DMS 273 (cell line): ENCODE measurements around the gene LTV1.
A peak's percentile ranks its signal among the peaks of the same experiment; 100 is the strongest.
"Not testable (repeated sequence)": the region's sequence is repeated elsewhere in the genome, so short reads cannot be mapped to it uniquely, and the experiment has no call there.

Experiments used
- DNase-seq: peaks from one replicate; lab custom pipeline; 2025; ENCODE audit not compliant: unreplicated experiment; lab: John Stamatoyannopoulos, UW

LTV1 gene

DNA sequence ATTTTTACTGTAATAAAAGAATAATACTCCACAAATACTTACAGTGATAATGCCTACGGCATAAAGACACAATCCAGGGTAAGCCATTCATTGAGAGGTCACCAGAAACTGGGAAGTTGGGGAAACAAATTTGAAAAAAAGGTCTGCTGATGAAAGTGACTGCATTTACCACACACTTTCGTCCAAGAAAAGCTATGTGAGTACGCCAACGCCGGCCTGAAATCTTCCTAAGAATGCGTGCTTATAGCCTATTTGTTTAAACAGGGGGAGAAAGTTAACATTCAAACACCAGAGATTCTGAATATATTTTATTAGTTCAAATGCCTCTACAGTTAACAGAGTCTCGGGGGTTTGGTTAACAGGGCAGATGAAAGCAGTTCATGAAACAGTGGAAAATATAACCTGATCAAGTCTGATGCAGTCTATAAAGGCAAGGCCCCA is 657 bp upstream of the LTV1 start:
- DNase-seq, result no peak

DNA sequence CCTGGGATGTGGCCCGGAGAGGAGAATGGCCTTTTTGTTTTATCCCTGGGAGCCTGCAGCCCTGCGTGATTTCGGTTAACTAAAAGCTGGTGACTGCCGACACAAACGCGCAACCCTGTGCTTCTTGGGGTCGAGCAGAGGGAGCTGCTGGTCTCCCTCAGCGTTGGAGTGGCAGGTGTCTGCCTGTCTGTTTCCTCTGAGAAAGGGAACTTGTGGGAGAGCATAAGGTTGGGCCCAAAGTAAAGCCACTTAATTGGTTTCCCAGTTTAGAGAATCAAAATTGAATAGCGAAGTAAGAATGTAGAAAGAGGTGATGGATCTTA is 500 bp downstream of the LTV1 start:
- DNase-seq, result peak; percentile 66

DNA sequence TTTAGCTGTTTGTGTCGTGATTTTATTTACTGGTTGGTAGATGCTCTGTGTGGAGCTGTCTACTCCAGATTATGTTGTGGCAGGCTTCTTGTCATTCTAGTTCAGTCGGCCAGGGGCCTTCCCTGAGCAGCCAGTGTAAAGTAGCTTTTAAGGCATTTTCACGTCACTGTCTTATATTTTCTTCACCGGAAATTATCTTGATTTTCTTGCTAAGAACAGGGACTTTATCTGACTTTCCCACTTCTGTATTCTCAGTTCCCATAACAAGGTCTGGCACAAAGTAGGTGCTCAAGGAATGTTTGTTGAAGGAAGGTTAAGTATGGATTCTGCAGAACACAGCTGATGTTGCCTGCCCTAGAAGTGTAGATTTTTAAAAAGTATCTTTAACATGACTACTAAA is 868 bp downstream of the LTV1 start:
- peak; percentile 40 for DNase-seq

DNA sequence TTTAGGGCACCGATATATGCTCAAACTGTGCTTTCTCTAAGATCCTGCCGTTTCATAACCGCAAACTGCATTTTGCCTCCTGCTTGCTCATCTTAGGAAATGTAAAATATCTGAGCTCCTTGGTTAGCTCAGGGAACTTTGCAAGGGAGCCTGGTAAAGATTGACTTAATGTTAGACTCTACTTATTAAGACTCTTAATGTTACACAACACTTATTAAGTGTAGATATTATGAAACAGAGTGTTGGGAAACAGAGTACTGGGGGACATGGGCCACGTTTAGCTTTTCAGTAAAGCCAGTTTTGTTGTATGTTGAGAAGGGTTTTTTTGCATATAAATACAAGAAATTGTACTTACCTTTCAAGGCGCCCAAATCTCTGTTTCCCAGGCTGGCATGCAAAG is 1.9 kb downstream of the LTV1 start:
- DNase-seq, result no peak

DNA sequence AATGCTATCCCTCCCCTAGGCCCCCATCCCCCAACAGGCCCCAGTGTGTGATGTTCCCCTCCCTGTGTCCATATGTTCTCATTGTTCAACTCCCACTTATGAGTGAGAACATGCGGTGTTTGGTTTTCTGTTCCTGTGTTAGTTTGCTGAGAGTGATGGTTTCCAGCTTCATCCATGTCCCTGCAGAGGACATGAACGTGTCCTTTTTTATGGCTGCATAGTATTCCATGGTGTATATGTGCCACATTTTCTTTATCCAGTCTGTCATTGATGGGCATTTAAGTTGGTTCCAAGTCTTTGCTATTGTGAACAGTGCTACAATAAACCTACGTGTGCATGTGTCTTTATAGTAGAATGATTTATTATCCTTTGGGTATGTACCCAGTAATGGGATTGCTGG is 8.6 kb downstream of the LTV1 start:
- not testable (repeated sequence) for DNase-seq

DNA sequence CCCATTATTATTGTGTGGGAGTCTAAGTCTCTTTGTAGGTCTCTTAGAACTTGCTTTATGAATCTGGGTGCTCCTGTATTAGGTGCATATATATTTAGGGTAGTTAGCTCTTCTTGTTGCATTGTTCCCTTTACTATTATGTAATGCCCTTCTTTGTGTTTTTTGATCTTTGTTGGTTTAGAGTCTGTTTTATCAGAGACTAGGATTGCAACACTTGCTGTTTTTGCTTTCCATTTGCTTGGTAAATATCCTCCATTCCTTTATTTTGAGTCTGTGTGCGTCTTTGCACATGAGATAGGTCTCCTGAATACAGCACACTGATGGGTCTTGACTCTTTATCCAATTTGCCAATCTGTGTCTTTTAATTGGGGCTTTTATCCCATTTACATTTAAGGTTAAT is 11.9 kb downstream of the LTV1 start:
- DNase-seq, result not testable (repeated sequence)

DNA sequence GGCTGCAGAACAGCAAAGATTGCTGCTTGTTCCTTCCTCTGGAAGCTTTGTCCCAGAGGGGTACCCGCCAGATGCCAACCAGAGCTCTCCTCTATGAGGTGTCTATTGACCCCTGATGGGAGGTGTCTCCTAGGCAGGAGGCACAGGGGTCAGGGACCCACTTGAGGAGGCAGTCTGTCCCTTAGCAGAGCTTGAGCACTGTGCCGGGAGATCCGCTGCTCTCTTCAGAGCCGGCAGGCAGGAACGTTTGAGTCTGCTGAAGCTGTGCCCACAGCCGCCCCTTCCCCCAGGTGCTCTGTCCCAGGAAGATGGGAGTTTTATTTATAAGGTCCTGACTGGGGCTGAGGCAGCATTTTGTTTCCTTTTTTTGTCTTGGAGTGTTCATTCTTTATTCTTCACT is 13.6 kb downstream of the LTV1 start:
- DNase-seq, result not testable (repeated sequence)

DNA sequence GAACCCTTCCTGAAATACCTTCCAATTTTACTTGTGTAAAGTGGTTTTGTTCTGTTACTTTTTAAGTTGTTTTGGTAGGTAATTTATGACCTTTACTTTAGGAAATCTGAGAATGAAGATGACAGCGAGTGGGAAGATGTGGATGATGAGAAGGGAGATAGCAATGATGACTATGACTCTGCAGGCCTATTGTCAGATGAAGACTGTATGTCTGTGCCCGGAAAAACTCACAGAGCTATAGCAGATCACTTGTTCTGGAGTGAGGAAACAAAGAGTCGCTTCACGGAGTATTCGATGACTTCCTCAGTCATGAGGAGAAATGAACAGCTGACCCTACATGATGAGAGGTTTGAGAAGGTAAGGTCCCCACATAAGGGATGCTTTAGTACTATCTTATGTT is 14.5 kb downstream of the LTV1 start:
- DNase-seq, result no peak

DNA sequence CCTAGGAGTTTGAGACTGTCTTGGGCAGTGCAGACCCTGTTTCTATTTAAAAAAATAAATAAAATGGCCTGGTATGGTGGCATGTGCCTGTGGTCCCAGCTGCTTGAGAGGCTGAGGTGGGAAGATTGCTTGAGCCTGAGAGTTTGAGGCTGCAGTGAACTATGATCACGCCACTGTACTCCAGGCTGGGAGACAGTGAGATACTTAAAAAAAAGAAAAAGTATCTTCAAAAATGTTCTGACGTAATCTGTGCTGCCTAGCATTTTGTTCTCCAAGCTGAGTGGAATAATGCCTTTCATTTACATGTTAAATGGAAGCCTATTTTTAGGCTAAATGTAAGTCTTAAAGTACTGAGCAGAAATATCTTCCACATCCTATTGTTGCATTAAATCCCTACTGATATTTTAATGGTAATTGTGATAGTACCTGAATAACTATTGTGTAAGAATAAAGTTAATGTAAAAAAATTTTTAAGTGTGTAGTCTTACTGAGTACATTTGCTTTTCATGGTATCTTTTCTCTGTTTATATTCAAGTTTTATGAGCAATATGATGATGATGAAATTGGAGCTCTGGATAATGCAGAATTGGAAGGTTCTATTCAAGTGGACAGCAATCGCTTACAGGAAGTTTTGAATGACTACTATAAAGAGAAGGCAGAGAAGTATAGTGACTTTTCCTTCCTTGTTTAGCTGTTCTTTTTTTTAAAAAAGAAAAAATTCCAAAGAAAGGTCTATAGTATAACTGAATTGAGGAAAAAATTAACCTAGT is 16.9 kb downstream of the LTV1 start:
- no peak for DNase-seq

DNA sequence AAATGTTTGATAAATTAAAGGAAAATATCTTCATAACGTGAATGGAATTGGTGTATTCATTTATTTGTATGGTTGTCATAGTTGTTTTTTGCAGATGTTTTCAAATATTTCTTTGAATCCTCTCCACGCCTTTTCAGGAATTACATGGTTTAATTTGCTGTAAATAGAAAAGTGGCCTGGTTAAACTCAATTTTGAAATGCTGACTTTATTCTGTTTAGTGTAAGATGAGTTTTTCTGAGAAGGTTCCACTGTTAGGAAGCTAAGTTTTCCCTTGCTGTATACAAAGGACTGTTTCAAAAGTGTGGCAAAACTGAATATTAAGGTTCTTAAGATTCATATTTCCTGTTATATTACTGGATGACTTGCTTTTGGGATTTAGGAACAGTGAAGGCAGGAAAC is 20.6 kb downstream of the LTV1 start:
- no peak for DNase-seq

DNA sequence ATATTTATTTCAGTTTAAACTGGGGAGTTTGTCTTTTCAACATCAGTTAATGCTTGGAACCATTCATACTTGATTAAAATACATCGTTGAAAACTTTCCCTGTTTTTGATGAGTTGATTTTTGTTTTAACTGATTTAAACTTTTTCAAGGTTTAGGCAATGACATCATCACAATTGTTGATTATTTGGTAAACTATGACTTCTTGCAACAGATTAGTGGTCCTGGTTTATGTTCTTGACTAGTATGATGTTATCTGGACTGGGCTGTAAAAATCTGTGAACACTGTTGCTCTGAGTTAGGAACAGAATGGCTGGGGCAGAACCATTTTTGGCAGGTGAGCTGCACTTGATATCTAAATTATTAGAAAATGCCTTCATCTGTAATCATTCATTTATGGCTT is 21.1 kb downstream of the LTV1 start, which contains the start of gene ZC2HC1B:
Gene ZC2HC1B (plus strand): TSS at position 241 of the 400 bp plus-strand sequence. CDS start 66 bp downstream, at position 307.
- DNase-seq, result no peak

DNA sequence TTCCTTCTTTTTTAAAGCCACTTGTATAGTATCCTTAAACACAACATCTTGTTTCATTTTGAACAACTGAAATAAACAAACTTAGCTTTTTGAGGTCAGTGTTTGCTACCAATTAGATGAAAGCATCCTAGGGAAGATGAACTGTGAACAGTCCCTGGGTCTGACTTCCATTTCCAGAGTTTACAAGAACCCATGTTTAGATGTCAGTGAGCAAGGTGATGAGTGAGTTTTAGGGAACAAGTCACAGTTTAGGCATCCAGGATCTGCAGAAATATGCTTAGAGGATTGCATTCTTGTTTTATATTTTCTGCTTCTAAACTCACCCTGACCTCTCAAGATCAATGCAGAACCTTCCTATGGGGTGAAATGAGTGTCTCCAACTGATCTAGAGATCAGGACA is 24.1 kb downstream of the LTV1 start:
- DNase-seq, result no peak

DNA sequence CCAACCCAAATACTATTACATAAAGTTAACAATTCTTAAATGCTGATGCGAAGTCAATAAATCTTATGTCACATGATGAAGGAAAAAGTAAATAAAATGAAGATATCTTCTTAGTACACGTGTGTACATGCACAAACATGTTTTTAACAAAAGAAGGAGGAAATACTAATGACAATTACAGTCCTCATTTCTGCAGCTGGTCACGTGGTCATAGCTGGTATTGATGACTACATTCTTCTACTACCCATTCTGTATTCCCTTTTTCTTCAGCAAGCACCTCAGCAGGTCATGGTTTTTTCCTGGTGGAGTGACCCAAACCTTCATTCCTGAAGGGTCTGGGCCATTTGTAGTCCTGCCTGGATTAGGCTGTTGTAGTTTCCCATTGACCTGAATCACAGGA is 25.7 kb downstream of the LTV1 start:
- not testable (repeated sequence) for DNase-seq

DNA sequence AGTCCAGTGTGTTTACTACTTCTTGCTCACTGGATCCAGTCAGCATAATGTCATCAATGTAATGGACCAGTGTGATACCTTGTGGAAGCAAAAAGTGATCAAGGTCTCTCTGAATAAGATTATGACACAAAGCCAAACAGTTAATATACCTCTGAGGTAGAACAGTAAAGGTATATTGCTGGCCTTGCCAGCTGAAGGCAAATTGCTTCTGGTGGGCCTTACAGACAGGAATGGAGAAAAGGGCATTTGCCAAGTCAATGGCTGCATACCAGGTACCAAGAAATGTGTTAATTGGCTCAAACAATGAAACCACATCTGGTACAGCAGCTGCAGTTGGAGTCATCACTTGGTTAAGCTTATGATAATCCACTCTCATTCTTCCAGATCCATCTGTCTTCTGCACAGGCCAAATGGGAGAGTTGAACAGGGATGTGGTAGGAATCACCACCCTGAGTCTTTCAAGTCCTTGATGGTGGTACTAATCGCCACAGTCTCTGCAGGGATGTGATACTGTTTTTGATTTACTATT is 28.1 kb downstream of the LTV1 start:
- peak; percentile 43 for DNase-seq

DNA sequence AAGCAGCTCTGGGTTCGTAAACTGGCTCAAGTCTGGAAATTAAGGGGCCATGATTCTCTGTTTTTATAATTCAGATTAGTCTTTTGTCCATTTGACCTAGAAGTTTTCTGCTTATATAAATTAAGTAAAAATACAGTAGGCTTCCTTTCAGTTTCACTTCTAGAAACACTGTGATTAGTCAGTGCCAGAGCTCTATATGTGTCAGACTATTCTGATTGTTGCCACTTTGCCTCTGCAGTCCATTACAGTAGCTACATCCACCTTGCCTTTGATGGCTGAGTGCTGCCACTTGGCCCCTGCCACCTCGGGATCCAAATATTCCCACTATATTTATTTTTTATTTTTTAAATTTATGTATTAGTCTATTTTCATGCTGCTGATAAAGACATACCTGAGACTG is 29.1 kb downstream of the LTV1 start:
- no peak for DNase-seq

DNA sequence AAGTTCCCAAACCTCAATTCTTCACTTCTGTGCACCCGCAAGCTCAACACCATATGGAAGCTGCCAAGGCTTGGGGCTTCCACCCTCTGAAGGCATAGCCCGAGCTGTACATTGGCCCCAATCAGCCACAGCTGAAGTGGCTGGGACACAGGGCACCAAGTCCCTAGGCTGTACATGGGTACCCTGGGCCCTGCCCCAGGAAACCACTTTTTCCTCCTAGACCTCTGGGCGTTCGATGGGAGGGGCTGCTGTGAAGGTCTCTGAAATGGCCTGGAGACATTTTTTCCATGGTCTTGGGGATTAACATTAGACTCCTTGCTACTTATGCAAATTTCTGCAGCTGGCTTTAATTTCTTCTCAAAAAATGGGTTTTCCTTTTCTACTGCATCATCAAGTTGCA is 30.5 kb downstream of the LTV1 start:
- DNase-seq, result not testable (repeated sequence)

DNA sequence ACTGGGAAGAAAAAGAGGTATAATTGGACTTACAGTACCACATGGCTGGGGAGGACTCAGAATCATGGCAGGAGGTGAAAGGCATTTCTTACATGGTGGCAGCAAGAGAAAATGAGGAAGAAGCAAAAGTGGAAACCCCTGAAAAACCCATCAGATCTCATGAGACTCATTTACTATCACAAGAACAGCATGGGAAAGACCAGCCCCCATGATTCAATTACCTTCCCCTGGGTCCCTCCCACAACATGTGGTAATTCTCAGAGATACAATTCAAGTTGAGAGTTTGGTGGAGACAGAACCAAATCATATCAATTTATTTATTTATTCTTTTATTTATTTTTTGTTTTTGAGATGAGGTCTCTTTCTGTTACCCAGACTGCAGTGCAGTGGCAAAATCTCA is 31.4 kb downstream of the LTV1 start:
- DNase-seq, result not testable (repeated sequence)

DNA sequence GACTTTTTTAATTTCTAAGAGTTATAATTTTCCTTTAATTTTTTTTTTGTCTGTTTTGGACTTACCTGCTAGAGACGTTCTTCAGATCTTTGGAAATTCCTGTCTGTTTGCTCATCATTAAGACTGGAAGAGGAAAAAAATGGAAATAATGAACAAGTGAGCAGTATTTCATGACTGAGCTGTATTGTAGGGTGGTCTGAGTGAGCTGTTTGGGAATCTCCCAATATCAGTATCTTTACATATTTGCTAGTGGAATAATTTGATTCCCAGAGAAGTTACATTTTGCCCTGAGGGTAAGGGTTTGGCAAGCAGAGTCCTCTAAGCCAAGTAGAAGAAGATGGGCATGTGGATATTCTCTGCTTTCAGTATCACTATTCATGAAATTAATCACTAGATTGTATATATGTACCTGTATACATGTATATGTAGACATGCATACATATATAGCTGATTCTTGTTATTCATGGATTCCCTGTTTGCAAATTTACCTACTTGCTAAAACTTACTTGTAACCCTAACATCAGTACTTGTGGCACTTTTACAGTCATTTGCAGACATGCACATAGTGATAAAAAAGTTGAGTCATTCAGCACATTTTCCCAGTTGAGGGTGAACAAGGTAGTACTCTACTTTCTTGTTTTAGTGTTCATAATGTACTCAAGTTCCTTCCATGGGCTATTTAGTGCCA is 34.6 kb downstream of the LTV1 start:
- DNase-seq, result no peak

DNA sequence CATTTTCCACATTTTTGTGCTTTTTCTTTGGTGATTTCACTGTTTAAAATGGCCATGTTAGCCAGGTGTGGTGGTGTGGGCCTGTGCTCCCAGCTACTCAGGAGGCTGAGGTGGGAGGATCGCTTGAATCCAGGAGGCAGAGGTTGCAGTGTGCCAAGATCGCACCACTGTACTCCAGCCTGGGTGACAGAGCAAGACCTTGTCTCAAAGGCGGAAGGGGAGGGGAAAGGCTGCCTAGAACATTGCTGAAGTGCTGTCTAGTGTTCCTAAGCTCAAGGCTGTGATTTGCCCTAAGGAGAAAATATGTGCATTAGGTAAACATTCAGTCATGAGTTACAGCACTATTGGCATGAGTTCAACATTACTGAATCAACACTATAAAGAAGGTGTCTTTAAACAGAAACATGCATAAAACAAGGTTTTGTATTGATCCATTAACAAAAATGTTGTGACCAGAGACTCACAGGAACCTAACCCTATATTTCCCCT is 35.2 kb downstream of the LTV1 start:
- no peak for DNase-seq

DNA sequence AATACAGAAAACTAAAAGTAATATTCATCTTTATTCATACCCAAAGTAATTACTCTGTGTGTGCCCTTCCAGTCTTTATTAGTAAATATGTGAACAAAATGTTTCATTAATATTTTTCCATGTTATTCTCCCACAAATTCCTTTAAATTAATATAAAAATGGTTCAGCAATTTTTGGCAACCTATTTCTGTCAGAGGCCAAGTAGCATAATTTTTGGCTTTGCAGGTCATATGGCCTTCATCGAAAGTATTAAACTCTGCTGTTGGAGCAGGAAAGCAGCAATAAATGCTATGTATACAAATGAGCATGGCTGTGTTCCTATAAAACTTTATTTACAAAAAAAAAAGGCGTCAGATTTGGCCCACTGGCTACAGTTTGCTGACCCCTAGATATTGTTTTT is 37.3 kb downstream of the LTV1 start:
- no peak for DNase-seq

DNA sequence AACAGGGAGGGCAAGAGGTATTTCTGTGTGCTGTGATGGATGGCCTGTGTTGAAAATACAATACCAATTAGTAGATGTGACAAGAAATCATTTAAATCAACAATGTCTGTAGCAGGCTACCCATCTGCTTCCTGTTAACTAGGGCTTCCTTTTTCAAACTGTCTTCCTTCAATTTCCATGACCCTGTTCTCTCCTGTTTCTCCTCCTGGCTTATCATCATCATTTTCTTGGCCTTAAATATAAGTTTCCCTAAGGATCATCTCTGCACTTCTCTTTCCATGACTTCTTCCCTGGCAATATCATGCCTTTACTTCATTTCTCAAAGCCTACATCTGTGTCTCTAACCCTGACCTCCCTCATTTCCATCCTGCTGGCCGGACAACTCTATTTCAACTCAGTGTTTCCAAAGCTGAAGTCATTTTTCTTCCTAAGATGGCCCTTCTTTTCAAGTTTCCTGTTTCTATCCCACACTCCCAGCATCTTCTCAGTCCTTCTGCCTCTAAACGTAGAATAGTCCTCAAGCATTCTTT is 39.3 kb downstream of the LTV1 start:
- no peak for DNase-seq
